Esophagus squamous epithelium (tissue), 4 donors: ENCODE measurements around the gene RNLS.

Experiments
- CTCF ChIP-seq, 6 experiments: fragments of 450-650 bp in 4 of 6; fragments of 200-600 bp in 2 of 6; sonication (generic) in 2 of 6; IDR thresholded peaks; one replicate each; pipeline ENCODE4 v1.5.1; 2016 to 2019; ENCODE audit warnings: antibody characterized with exemption in 6 of 6, mild to moderate bottlenecking in 4 of 6, moderate library complexity in 4 of 6
- POLR2A ChIP-seq, 4 donors: fragments of 450-650 bp; IDR thresholded peaks; one replicate each; pipeline ENCODE4 v1.6.1; 2017; ENCODE audit warnings: antibody characterized with exemption in 4 of 4, mild to moderate bottlenecking in 4 of 4, moderate library complexity in 3 of 4

- TF ChIP-seq CTCF (IDR thresholded peaks at IDR 0.05) (no peak), POLR2A (IDR thresholded peaks at IDR 0.05) (no peak)
Observed at GRCh38 chr10:88372051-88372715, 210.9 kb downstream of the RNLS start.
